OCI-LY1 (cell line): Measurements from ENCODE around the gene PCSK2.

ENCODE experiments used
- H2AFZ ChIP-seq: fragments of 200-600 bp; sonication (generic), shearing (Covaris generic); 2 replicates; pipeline ENCODE4 v1.6.0; 2014; ENCODE audit warnings: antibody characterized with exemption, mild to moderate bottlenecking, low read length
- H3F3A ChIP-seq: fragments of 200-600 bp; sonication (generic), shearing (Covaris generic); 2 replicates; pipeline ENCODE4 v1.6.0; 2014; ENCODE audit warnings: mild to moderate bottlenecking, antibody characterized with exemption, low read length, moderate library complexity; ENCODE audit not compliant: insufficient read depth
- H3K27ac ChIP-seq: fragments of 200-600 bp; sonication (generic); 2 replicates; pipeline ENCODE4 v1.5.1; 2014; ENCODE audit warnings: low read length, mixed run types, mild to moderate bottlenecking, low read depth; ENCODE audit not compliant: poor library complexity, severe bottlenecking
- H3K27me3 ChIP-seq: fragments of 200-600 bp; sonication (generic); 2 replicates; pipeline ENCODE4 v1.6.0; 2014; ENCODE audit warnings: antibody characterized with exemption, mild to moderate bottlenecking, low read length, moderate library complexity; ENCODE audit not compliant: insufficient read depth
- H3K36me3 ChIP-seq: fragments of 200-600 bp; sonication (generic); 2 replicates; pipeline ENCODE4 v1.6.1; 2014; ENCODE audit warnings: mild to moderate bottlenecking, antibody characterized with exemption, low read length, moderate library complexity, mixed read lengths; ENCODE audit not compliant: insufficient read depth
- H3K4me1 ChIP-seq: fragments of 200-600 bp; sonication (generic); 2 replicates; pipeline ENCODE4 v1.5.1; 2014; ENCODE audit warnings: mild to moderate bottlenecking, low read length, moderate library complexity; ENCODE audit not compliant: insufficient read depth, severe bottlenecking
- H3K4me2 ChIP-seq: fragments of 200-600 bp; sonication (generic), shearing (Covaris generic); 2 replicates; pipeline ENCODE4 v1.6.1; 2014; ENCODE audit warnings: low read length
- H3K4me3 ChIP-seq: fragments of 200-600 bp; sonication (generic); 2 replicates; pipeline ENCODE4 v1.5.1; 2014; ENCODE audit warnings: low read length, low read depth, mild to moderate bottlenecking, mixed read lengths; ENCODE audit not compliant: poor library complexity, severe bottlenecking
- H3K79me2 ChIP-seq: fragments of 200-600 bp; shearing (Covaris generic); 2 replicates; pipeline ENCODE4 v1.6.1; 2016; ENCODE audit warnings: mixed run types, low read length, mixed read lengths; ENCODE audit not compliant: insufficient read depth
- H3K9ac ChIP-seq: fragments of 200-600 bp; sonication (generic), shearing (Covaris generic); 2 replicates; pipeline ENCODE4 v1.6.1; 2014; ENCODE audit warnings: mild to moderate bottlenecking, low read length, mixed read lengths
- H3K9me2 ChIP-seq: fragments of 200-600 bp; sonication (generic), shearing (Covaris generic); 2 replicates; pipeline ENCODE4 v1.6.1; 2014; ENCODE audit warnings: low read depth, mild to moderate bottlenecking, low read length, mixed read lengths
- H3K9me3 ChIP-seq: fragments of 200-600 bp; shearing (Covaris generic); 2 replicates; pipeline ENCODE4 v1.6.1; 2014; ENCODE audit warnings: low read length, mixed read lengths
- H4K20me1 ChIP-seq: fragments of 200-600 bp; sonication (generic), shearing (Covaris generic); 2 replicates; pipeline ENCODE4 v1.6.0; 2016; ENCODE audit warnings: mild to moderate bottlenecking, low read length; ENCODE audit not compliant: insufficient read depth
- CTCF ChIP-seq: fragments of 200-600 bp; sonication (generic), shearing (Covaris generic); IDR thresholded peaks from 2 replicates; pipeline ENCODE4 v1.5.1; 2017; ENCODE audit warnings: mild to moderate bottlenecking, antibody characterized with exemption, low read length, moderate library complexity, mixed read lengths
- EZH2 ChIP-seq: fragments of 200-600 bp; sonication (generic), shearing (Covaris generic); IDR thresholded peaks from 2 replicates; pipeline ENCODE4 v1.8.0; 2017; ENCODE audit warnings: borderline replicate concordance, mixed run types, mild to moderate bottlenecking, antibody characterized with exemption, low read length, moderate library complexity, mixed read lengths

The PCSK2 gene

DNA sequence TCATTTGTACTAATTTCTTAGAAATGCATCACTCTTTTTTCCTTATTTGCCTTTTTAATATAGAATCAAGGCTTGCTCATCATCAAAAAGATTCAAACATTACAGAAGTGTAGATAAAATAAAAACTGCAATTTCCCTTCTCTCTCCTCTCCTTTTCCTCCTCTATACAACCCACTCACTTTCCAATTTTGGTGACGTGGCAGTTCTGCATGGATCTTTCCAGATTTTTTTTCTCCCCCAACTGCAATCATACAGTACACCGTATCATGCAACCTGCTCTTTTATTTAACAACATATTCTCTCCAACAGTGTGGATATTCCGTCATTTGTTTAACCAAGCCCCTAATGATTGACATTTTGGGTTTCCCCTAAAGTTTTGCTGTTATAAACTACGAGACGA is 163.8 kb downstream of the PCSK2 start:
- Histone ChIP-seq H3F3A (no peaks in the 10 kb centered on the region), H3K9me2 (no peaks in the 10 kb centered on the region), H3K4me2 (no peak overlapping the region), H3K9ac (no peak overlapping the region), H3K27me3 (no peaks in the 10 kb centered on the region), H4K20me1 (no peaks in the 10 kb centered on the region), H3K79me2 (no peaks in the 10 kb centered on the region), H3K4me1 (no peaks in the 10 kb centered on the region), H3K4me3 (no peak overlapping the region), H3K36me3 (no peaks in the 10 kb centered on the region), H3K9me3 (no peaks in the 10 kb centered on the region), H2AFZ (no peak overlapping the region), H3K27ac (no peak overlapping the region)
- TF ChIP-seq CTCF, result no peak
- no peak for TF ChIP-seq EZH2

DNA sequence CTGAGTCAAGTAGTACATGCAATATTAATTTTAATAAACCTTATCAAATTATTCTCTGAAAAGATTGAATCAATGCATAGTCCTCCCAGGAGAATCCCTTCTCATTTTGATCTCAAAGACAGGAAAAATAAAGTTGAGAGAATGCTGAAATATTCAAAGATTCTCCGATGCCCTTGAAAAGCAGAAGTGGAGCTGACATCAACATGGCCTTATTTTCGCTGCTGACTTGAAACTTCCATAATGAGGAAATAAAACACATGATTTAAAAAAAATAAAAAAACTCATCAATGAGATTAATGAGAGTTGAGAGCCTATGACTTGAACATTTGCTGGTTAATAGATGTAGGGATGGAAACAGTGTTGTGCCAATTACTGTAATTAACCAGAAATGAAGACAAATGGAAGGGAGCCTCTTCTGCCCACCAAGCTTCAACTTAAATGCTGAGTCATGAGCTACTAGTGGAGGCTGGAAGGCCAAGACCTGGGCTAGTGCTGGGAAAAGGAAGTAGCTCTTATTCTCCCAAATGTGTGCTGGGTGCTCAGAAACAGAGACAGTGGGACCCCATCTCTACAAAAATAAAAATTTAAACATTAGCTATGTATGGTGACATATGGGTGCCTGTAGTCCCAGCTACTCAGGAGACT is 164.4 kb downstream of the PCSK2 start:
- no peak for TF ChIP-seq EZH2
- H3K4me2 ChIP-seq, result no peak overlapping the region

DNA sequence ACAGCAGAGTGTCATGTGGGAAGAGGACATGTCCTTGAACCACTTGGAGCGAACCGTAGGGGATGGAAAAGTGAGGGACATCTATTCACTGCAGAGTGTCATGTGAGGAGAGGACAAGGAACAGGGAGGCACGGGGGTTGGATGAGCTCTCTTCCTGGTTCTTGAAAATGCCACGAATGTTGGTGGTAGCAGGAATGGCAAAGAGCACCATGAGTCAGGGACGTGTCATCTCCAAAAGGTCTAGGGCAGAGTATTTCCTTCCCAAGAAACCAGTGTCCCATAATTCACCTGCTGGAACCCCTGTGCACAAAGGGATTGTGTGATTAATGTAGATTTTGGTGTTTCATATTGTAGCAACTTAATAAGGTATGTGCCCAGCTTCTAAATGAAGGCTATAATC is 167.6 kb downstream of the PCSK2 start:
- Histone ChIP-seq H4K20me1 (no peaks in the 10 kb centered on the region), H3K4me3 (no peak overlapping the region), H3K4me2 (no peak overlapping the region), H3K9ac (no peak overlapping the region), H3K4me1 (no peaks in the 10 kb centered on the region), H3K36me3 (no peaks in the 10 kb centered on the region), H3K9me2 (no peaks in the 10 kb centered on the region), H3K27me3 (no peaks in the 10 kb centered on the region; the same call in 1 of the 2 replicates), H3K27ac (no peak overlapping the region), H3K79me2 (no peaks in the 10 kb centered on the region), H3K9me3 (no peaks in the 10 kb centered on the region), H2AFZ (no peak overlapping the region), H3F3A (no peaks in the 10 kb centered on the region)
- TF ChIP-seq EZH2 (no peak), CTCF (no peak)

More for the DNA sequence above, 164.4 kb downstream of the PCSK2 start:
- Histone ChIP-seq H3K9me3 (no peaks in the 10 kb centered on the region), H3K9me2 (no peaks in the 10 kb centered on the region), H2AFZ (no peak overlapping the region), H3K9ac (no peak overlapping the region), H3K4me1 (no peaks in the 10 kb centered on the region), H4K20me1 (no peaks in the 10 kb centered on the region), H3K79me2 (no peaks in the 10 kb centered on the region), H3K27me3 (no peaks in the 10 kb centered on the region), H3K36me3 (no peaks in the 10 kb centered on the region), H3K27ac (no peak overlapping the region), H3F3A (no peaks in the 10 kb centered on the region), H3K4me3 (no peak overlapping the region)

- Histone ChIP-seq H2AFZ (no peak overlapping the region), H3K4me1 (no peaks in the 10 kb centered on the region), H3K9me3 (no peaks in the 10 kb centered on the region), H3K36me3 (no peaks in the 10 kb centered on the region), H3K9me2 (no peaks in the 10 kb centered on the region), H3K4me2 (no peak overlapping the region), H3K27ac (no peak overlapping the region), H3K79me2 (no peaks in the 10 kb centered on the region), H3F3A (no peaks in the 10 kb centered on the region), H3K27me3 (no peaks in the 10 kb centered on the region; the same call in 1 of the 2 replicates), H4K20me1 (no peaks in the 10 kb centered on the region), H3K4me3 (no peak overlapping the region), H3K9ac (no peak overlapping the region)
- TF ChIP-seq EZH2 (no peak), CTCF (no peak)
These were observed 168.9 kb downstream of the PCSK2 start for GRCh38 chr20:17395729-17396128.
